Neuron (in vitro differentiated cells): ENCODE results near the gene PUM1.

Experiments used
- H2AFZ ChIP-seq: one replicate; pipeline ENCODE4 v1.6.1; 2013; ENCODE audit warnings: low read depth, mild to moderate bottlenecking, inconsistent platforms, low read length, moderate library complexity
- H3K27me3 ChIP-seq: one replicate; pipeline ENCODE4 v1.6.1; 2013; ENCODE audit warnings: low read length; ENCODE audit not compliant: insufficient read depth
- H3K36me3 ChIP-seq: one replicate; pipeline ENCODE4 v1.6.1; 2013; ENCODE audit warnings: low read length; ENCODE audit not compliant: insufficient read depth
- H3K4me1 ChIP-seq: one replicate; pipeline ENCODE4 v1.6.1; 2013; ENCODE audit warnings: low read length; ENCODE audit not compliant: insufficient read depth
- H3K4me3 ChIP-seq: 2 replicates; pipeline ENCODE4 v1.5.1; 2013; ENCODE audit warnings: mild to moderate bottlenecking, low read length, moderate library complexity
- H3K9me3 ChIP-seq: one replicate; pipeline ENCODE4 v1.6.1; 2013; ENCODE audit warnings: low read length

The PUM1 gene

DNA sequence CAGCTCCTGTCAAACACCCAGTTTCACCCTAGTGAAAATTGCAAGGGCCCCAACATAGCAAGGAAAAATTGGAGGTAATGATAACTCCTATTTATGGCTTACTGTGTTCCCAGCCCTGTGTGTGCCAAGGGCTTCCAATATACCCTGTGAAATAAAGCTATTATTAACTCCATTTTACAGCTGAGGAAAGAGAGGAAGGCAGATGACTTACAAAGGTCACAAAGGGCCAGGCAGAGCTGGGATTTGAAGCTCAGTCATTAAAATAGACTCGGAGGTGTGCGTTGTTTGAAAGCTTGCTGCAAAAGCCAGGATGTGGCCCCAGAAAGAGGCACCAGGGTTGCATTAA lies 136.8 kb downstream of the PUM1 start:
- H3K4me3 ChIP-seq, result no peak overlapping the region
- H2AFZ ChIP-seq, result no peak overlapping the region
- H3K36me3 ChIP-seq, result peaks cover 22% of the 10 kb centered on the region
- no peaks in the 10 kb centered on the region for H3K4me1 ChIP-seq
- no peaks in the 10 kb centered on the region for H3K9me3 ChIP-seq
- no peaks in the 10 kb centered on the region for H3K27me3 ChIP-seq

DNA sequence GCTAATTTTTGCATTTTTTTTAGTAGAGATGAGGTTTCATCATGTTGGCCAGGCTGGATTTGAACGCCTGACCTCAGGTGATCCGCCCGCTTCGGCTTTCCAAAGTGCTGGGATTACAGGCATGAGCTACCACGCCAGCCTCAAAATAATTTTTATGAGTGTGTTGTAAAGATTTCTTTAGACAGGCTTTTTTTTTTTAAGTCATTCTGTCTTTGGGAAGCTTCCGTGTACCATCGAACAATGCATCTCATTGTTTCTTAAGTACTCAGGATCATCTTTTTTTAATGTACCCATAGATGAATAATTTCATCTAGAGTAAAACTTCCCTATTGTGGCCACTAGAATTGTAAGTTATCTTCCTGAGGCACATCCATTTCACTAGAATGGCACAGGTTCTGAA lies 137.3 kb downstream of the PUM1 start:
- Histone ChIP-seq H3K36me3 (peaks cover 16% of the 10 kb centered on the region), H3K4me3 (no peak overlapping the region), H3K9me3 (no peaks in the 10 kb centered on the region), H3K27me3 (no peaks in the 10 kb centered on the region), H3K4me1 (no peaks in the 10 kb centered on the region), H2AFZ (no peak overlapping the region)

- Histone ChIP-seq H2AFZ (no peak overlapping the region), H3K36me3 (peaks cover 13% of the 10 kb centered on the region), H3K4me3 (no peak overlapping the region), H3K9me3 (no peaks in the 10 kb centered on the region), H3K4me1 (no peaks in the 10 kb centered on the region), H3K27me3 (no peaks in the 10 kb centered on the region)
These were observed 138.1 kb downstream of the PUM1 start for GRCh38 chr1:30927448-30927847.

DNA sequence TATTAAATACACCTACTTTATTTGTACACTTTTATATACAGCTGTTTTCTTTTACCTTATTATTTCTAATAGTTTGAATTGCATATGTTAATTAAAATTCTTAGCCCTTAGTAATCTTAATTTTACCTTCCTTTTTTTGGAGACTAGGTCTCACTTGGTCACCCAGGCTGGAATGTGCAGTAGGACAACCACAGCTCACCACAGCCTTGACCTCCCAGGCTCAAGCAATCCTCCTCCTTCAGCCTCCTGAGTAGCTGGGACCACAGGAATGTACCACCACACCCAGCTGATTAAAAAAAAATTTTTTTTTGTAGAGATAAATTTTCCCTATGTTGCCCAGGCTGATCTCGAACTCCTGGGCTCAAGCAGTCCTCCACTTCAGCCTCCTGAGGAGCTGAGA lies 141.9 kb downstream of the PUM1 start:
- Histone ChIP-seq H3K27me3 (no peaks in the 10 kb centered on the region), H3K9me3 (no peaks in the 10 kb centered on the region), H2AFZ (no peak overlapping the region), H3K36me3 (no peaks in the 10 kb centered on the region), H3K4me1 (no peaks in the 10 kb centered on the region), H3K4me3 (no peak overlapping the region)

GRCh38 chr1:30920827-30921226 lies 144.7 kb downstream of the PUM1 start:
- H3K4me3 ChIP-seq, result no peak overlapping the region
- H3K9me3 ChIP-seq, result no peaks in the 10 kb centered on the region
- no peaks in the 10 kb centered on the region for H3K36me3 ChIP-seq
- H2AFZ ChIP-seq, result no peak overlapping the region
- H3K4me1 ChIP-seq, result no peaks in the 10 kb centered on the region
- H3K27me3 ChIP-seq, result no peaks in the 10 kb centered on the region

DNA sequence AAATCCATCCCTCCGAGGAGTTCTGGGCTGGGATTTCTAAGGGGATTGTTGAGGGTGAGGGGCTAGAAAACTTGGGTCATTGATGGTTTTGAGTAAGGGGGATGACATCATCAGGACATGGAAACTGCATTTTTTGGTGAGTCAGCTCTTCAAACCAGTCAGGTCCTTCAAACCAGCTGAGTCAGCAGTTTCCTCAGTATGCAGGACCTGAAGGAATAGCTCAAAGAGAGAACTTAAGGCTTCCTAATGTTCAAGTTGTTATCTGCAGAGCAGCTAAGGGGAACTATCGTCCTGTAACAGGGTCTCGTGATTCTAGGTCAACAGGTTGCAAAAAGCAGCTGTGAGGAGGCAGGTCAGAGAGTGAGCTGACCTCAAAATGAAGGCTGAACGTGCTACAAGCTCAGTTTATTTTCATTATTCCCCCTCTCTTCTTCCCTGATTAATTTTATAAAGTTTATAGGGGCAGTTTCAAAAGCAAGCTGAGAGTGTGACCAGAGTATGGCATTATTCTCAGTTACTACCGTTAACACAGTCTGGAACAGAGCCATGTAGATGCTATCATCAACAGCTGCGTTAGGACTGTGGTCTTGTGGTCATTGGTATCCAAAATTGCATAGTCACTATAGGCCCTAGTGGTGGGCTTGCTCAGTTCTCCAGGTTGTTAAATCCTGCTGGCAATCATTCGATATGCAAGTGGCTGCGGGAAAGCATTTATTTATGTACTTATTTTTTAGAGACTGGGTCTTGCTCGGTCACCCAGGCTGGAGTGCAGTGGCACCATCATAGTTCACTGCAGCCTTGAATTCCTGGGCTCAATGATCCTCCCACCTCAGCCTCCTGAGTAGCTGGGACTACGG lies 146.3 kb downstream of the PUM1 start:
- Histone ChIP-seq H2AFZ (no peak overlapping the region), H3K4me3 (no peak overlapping the region), H3K27me3 (no peaks in the 10 kb centered on the region), H3K4me1 (no peaks in the 10 kb centered on the region), H3K36me3 (no peaks in the 10 kb centered on the region), H3K9me3 (no peaks in the 10 kb centered on the region)

- no peak overlapping the region for H3K4me3 ChIP-seq
- H3K36me3 ChIP-seq, result no peaks in the 10 kb centered on the region
- peaks cover 3% of the 10 kb centered on the region for H3K27me3 ChIP-seq
- no peak overlapping the region for H2AFZ ChIP-seq
- no peaks in the 10 kb centered on the region for H3K4me1 ChIP-seq
- no peaks in the 10 kb centered on the region for H3K9me3 ChIP-seq
These were observed 149.2 kb downstream of the PUM1 start for GRCh38 chr1:30916296-30916695.

DNA sequence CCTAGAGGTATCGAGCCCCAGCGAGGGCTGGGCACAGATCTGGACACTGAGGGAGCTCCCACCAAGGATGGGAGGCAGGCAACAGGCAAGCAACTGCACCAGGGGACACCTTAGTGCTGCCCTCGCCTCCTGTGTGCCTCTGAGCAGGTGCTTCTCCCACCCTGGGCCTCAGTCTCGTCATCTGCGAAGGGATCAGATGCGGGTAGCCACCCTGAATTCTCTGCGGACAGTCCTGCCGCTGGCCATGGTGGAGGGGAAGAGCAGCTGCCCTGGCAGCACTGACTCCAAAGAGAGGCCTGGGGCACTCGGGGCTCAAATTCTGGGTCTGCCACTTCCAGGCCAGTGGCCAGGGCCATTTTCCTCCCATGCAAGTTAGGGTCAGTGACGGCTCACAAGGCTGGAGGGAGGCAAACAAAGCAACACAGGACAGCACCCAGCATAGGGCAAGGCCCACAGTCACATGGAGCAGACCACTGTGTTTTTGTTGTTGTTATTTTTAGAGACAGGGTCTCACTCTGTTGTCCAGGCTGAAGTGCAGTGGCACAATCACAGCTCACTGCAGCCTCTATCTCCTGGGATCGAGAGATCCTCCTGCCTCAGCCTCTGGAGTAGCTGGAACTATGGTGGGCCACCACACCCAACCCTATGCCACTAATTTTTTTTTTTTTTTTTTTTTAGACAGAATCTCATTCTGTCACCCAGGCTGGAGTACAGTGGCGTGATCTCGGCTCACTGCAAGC lies 149.9 kb downstream of the PUM1 start:
- H3K4me3 ChIP-seq, result no peak overlapping the region
- no peaks in the 10 kb centered on the region for H3K9me3 ChIP-seq
- H3K27me3 ChIP-seq, result peaks cover 3% of the 10 kb centered on the region
- H3K4me1 ChIP-seq, result peaks cover 5% of the 10 kb centered on the region
- H3K36me3 ChIP-seq, result no peaks in the 10 kb centered on the region
- no peak overlapping the region for H2AFZ ChIP-seq

GRCh38 chr1:30914931-30915330 lies 150.6 kb downstream of the PUM1 start:
- no peak overlapping the region for H2AFZ ChIP-seq
- no peak overlapping the region for H3K4me3 ChIP-seq
- H3K36me3 ChIP-seq, result no peaks in the 10 kb centered on the region
- peaks cover 3% of the 10 kb centered on the region for H3K27me3 ChIP-seq
- no peaks in the 10 kb centered on the region for H3K9me3 ChIP-seq
- H3K4me1 ChIP-seq, result peaks cover 5% of the 10 kb centered on the region

- H3K27me3 ChIP-seq, result peaks cover 3% of the 10 kb centered on the region
- H3K4me3 ChIP-seq, result no peak overlapping the region
- no peak overlapping the region for H2AFZ ChIP-seq
- no peaks in the 10 kb centered on the region for H3K9me3 ChIP-seq
- no peaks in the 10 kb centered on the region for H3K36me3 ChIP-seq
- peaks cover 8% of the 10 kb centered on the region for H3K4me1 ChIP-seq
These were observed 151.0 kb downstream of the PUM1 start for GRCh38 chr1:30914587-30914922.

DNA sequence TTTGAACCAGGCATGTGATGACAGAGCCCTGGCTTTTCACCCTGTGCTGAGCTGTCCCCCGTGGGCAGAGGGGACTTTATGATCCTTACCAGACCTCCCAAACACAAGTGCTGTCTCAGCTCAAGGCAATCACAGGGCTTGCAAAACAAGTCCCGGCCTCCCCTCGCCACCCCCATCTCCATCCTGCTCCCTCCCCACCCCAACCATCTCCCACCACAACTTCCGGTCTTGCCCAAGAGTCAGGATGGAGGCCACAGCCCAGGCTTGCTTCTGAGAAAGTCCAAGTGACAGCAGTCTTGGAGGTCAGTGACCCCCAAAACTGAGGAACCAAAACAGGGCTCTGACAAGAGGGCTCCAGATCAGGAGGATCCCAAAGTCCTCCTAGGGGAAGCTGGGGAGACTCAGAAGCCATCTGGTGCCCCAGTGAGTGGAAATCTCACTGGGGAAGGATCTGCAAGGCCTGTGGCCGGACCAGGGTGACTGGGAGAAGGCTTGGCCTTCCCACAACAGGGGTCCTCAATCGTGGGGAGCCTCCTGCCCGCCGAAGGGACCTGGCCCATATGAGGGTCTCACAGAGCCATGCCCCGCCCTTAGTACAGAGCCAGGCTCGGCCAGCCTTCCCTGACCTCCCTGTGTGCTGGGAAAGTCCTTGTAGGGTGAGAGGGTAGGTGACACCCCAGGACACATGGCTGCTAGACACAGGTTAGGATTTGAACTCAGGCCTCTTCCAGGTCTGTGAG lies 152.4 kb downstream of the PUM1 start:
- no peaks in the 10 kb centered on the region for H3K9me3 ChIP-seq
- no peaks in the 10 kb centered on the region for H3K36me3 ChIP-seq
- no peak overlapping the region for H3K4me3 ChIP-seq
- H2AFZ ChIP-seq, result no peak overlapping the region
- peaks cover 16% of the 10 kb centered on the region for H3K4me1 ChIP-seq
- peaks cover 3% of the 10 kb centered on the region for H3K27me3 ChIP-seq

DNA sequence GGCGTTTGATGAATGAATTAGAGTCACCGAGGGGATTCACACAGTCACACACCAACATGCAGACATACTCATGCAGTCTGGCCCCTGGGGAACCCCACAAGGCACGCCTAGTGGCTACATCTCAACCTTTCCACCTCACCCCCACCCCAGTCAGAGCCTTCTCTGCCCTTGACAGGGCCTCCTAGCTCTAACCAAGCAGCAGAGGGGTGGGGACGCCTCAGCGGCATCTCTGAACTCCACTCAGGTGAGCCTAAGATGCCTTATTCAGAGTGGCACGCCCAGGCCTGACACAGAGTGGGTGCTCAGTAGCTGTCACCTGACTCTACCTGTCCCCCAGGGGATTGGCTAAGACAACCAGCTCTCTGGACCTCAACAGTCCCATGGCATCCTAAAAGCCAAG lies 153.3 kb downstream of the PUM1 start:
- Histone ChIP-seq H3K36me3 (no peaks in the 10 kb centered on the region), H3K4me3 (no peak overlapping the region), H3K27me3 (peaks cover 3% of the 10 kb centered on the region), H3K4me1 (peaks cover 21% of the 10 kb centered on the region), H2AFZ (no peak overlapping the region), H3K9me3 (no peaks in the 10 kb centered on the region)
